ENCODE data around the gene AQP5.

GRCh38 chr12:49980501-49981349 lies 19.1 kb downstream of the AQP5 start:
- TF ChIP-seq, protein P1, sequence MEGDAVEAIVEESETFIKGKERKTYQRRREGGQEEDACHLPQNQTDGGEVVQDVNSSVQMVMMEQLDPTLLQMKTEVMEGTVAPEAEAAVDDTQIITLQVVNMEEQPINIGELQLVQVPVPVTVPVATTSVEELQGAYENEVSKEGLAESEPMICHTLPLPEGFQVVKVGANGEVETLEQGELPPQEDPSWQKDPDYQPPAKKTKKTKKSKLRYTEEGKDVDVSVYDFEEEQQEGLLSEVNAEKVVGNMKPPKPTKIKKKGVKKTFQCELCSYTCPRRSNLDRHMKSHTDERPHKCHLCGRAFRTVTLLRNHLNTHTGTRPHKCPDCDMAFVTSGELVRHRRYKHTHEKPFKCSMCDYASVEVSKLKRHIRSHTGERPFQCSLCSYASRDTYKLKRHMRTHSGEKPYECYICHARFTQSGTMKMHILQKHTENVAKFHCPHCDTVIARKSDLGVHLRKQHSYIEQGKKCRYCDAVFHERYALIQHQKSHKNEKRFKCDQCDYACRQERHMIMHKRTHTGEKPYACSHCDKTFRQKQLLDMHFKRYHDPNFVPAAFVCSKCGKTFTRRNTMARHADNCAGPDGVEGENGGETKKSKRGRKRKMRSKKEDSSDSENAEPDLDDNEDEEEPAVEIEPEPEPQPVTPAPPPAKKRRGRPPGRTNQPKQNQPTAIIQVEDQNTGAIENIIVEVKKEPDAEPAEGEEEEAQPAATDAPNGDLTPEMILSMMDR (conservative IDR thresholded peaks at IDR 0.05; ENCODE audit: low read length) = no peak
- no peak for TF ChIP-seq EZH2phosphoT487 (IDR thresholded peaks at IDR 0.05; ENCODE audit: borderline replicate concordance, low read depth, low read length)
